ENCODE measurements around the gene TNNT2. TPM values are rescaled to one million over a fixed set of nuclear protein-coding genes. Genes with fewer than 3 reads are reported as not detected.

The TNNT2 gene
- total RNA-seq, 1 donor from 2014 or later: not detected

- intact Hi-C loops (cut with micrococcal nuclease): no loop called here
These were observed 41.6 kb downstream of the TNNT2 start for GRCh38 chr1:201335901-201336300.

GRCh38 chr1:201335174-201335870, 42.2 kb downstream of the TNNT2 start:
- intact Hi-C loops (cut with micrococcal nuclease): no loop called here

DNA sequence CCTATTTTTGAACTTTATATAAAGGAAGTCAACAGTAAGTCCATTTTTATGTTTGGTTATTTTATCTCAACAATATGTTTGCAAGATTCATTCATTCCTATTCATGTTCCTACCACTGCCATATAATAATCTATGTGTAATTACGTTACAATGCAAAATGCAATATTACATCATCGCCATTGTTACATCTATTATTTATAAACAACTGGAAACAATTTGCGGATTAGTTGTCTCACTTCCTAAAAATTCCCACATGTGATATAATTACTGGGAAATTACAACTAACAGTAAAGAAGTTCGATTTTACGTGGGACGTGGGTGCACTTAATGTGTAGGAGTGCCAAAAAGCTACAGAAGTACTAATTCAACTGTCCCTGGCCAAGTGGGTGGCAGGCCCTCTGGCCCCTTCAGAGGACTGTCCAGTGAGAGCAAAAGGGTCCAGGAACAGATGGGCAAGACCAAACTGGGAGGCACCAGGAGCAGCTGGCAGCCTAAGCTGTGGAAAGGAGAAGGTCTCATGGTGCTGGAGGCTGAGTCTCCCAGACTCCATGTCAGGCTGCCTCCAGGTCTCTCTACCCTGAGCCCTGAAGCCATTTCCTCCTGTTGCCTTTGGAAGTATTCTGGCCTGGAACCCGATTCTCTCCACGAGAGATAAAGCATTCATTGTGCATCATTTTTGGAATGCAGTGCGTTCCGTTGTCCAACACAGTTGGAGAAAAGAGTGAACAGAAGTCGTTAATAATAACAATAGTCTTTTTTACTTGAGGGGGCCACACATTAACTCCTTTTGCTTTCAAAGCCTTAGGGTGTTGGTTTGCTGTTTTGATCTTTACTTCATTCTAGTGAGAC, 42.9 kb downstream of the TNNT2 start:
- intact Hi-C loops (cut with micrococcal nuclease): no loop called here

DNA sequence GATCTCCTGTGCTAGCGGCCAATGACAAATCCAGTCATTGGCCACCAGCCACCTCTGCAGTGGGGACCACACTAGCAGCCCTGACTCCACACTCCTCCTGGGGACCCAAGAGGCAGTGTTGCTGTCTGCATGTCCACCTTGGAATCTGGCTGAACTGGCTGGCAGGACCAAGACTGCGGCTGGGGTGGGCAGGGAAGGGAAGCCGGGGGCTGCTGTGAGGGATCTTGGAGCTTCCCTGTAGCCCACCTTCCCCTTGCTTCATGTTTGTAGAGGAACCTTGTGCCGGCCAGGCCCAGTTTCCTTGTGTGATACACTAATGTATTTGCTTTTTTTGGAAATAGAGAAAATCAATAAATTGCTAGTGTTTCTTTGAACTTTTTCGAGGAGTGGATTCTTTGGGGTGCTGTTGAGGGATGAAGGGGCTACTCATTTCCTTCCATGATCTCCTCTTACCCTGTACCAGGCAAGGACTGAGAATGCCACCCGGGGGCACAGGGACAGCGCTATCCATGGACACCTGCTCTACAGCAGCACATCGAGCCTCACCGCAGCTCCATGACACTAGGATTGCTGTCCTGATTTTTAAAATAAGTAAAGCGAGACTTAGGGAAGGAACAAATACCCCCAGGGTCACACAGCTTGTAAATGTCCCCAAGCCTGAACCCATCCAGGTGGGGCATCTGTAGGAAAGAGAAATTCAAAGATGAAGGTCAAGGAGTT, 44.7 kb downstream of the TNNT2 start:
- intact Hi-C loops (cut with micrococcal nuclease): no loop called here

DNA sequence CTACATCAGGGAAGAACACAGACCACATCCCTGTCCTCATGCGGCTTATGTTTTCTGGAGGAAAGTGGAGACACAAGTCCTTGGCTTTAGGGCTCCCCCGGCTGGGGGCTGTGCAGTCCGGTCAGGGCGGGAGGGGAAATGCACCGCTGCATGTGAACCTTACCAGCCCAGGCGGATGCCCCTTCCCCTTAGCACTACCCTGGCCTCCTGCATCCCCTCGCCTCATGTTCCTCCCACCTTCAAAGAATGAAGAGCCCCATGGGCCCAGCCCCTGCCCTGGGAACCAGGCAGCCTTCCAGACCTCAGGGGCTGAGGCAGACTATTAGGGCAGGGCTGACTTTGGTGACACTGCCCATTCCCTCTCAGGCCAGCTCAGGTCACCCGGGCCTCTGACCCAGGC, 45.5 kb downstream of the TNNT2 start:
- intact Hi-C loops (cut with micrococcal nuclease): no loop called here

- intact Hi-C loops (cut with micrococcal nuclease): no loop called here
These were observed 46.3 kb downstream of the TNNT2 start for GRCh38 chr1:201331166-201331565.

DNA sequence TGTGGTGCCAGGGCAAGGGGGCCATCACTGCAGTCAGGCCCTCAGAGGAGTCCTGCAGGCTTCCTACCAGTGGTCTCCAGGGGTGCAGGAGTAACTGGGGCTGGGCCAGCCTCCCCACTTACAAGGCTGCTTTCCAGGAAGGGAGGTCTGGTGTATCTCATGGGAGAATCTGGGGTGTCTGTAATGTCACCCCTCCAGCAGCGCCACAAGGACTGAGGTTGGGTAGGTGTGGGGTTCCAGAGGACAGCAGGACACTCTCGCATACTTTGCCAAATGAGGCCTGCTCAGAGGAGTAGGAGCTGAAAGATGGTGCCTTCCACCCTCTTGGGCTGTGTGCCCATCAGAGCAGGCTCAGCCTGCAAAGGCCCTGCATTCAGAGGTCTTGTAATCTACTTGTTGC, 46.9 kb downstream of the TNNT2 start:
- intact Hi-C loops (cut with micrococcal nuclease): no loop called here

DNA sequence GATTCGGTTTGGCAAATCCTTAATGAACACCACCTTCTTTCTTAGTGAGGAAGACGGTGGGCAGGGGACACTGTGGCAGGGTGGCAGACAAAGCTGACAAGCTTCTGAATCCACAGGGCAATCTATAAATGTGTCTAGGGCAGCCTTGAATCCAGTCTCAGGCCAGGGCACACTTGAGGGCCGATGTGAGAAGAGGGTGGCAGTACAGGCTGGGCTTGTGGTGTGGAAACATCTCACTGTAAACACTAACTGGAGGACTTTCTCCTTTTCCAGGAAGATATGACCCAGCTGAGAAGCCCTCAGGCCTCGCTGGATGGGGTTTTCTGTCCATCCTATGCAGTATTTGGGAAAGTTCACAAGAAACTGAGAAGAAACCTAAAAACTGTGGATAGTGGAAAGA, 47.7 kb downstream of the TNNT2 start:
- intact Hi-C loops (cut with micrococcal nuclease): no loop called here

- intact Hi-C loops (cut with micrococcal nuclease): no loop called here
These were observed 48.2 kb downstream of the TNNT2 start for GRCh38 chr1:201329286-201329685.

- intact Hi-C loops (cut with micrococcal nuclease): no loop called here
These were observed 48.9 kb downstream of the TNNT2 start for GRCh38 chr1:201328576-201328975.

DNA sequence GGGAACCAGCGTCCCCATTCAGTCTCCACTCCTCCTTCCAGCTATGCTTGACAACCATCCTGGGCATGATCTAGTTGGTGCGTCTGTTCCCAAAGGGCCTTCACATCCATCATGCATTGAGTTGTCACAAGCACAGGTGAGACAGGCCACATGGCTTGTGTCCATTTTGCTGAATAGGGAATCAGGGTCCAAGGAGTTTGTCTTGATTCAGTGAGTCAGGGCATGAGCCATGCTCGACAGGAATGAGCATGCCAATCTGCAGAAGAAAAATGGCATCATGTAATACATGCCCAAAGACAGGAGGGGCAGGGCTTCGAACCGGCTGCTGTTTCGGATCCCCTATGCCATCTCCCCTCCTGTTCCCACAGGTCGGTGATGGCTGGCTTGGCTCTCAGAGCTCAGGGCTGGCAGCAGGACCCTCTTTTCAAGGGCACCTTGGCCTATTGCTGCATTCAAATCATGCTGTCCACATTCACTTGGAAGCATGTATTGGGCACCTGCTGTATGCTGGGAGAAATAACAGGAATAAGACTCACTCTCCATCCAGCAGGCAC, 49.7 kb downstream of the TNNT2 start:
- intact Hi-C loops (cut with micrococcal nuclease): no loop called here

DNA sequence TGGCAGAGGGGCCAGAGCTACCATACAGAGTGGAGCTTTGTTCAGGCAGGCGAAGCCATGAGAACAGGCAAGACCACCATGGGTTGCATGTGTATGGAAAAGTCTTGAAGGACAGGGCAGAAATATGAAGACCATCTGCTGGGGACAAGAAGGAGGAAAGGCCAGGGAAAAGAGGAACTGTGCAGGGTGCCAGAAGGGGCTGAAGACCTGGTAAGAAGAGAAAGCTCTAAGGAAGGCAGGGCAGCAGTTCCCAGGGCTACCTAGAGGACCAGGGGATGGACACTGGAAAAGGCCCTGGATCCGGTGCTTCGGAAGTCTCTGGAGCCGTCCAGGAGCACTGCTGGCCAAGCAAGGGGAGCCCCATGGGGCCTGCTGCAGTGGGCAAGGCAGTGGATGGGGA, 50.8 kb downstream of the TNNT2 start:
- intact Hi-C loops (cut with micrococcal nuclease): no loop called here

DNA sequence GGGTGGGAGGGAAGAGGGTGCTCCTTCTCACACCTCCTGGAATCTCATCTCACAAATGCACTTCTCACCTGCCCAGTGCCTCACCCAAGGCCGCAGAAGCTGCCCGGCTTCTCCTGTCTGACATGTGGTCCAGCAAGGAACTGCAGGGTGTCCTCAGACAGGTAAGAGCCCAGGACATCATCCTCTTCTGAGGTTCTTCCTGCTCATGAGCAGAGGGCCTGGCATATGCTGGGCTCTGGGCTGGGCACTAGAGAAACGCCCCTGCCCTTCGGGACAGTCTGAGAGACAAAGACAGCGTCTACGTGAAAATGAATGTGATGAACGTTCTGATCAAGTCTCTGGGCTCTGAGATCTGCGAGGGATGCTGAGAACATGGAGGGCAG, 51.8 kb downstream of the TNNT2 start:
- intact Hi-C loops (cut with micrococcal nuclease): no loop called here

DNA sequence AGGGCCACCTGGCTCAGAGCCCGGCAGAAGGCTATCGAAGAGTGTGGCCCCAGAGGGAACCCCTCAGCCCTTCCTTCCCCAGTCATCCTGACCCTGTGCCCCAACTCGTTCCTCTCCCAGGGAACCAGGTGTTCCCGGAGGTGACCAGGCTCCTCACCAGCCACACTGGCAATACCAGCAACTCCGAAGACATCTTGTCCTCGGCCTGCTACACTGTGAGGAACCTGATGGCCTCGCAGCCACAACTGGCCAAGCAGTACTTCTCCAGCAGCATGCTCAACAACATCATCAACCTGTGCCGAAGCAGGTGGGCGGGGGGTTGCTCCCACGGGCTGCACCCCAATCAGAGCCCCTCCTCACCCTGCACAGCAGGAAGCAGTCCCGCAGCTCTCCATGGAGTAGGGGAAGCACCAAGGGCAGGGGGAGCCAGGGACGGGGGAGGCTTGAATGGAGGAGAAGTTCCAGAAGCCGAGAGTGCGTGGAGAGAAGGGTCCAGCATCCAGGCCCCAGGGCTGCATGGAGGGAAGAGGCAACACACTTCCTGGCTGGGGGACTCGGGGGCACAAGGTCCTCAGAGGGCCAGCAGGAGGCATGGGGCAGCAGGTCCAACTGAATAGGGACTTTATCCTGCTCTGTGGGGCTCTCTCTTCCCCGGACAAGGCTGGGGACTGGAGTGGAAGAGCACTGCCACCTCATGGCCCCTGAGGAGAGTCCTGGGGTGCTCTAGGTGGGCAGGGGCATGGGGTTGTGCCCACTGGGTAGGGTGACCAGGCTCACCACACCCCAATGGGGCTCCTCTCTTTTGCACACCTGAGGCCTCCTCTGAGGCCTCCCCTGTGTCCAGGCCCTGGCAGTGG, 52.4 kb downstream of the TNNT2 start:
- intact Hi-C loops (cut with micrococcal nuclease): no loop called here

DNA sequence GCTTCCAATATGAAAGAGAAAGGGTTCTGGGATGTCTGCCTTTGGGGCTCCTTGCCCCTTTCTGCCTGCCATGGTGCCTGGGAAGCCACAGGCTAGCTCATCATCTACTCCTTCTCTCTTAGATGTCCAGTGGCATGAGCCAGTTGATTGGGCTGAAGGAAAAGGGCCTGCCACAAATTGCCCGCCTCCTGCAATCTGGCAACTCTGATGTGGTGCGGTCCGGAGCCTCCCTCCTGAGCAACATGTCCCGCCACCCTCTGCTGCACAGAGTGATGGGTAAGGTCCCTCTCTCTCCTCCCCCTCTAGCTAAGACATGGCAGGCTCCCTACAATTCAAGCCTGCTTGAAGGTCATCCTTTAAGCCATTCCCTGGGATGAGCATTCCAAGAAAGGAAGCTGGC, 53.2 kb downstream of the TNNT2 start:
- intact Hi-C loops (cut with micrococcal nuclease): no loop called here

DNA sequence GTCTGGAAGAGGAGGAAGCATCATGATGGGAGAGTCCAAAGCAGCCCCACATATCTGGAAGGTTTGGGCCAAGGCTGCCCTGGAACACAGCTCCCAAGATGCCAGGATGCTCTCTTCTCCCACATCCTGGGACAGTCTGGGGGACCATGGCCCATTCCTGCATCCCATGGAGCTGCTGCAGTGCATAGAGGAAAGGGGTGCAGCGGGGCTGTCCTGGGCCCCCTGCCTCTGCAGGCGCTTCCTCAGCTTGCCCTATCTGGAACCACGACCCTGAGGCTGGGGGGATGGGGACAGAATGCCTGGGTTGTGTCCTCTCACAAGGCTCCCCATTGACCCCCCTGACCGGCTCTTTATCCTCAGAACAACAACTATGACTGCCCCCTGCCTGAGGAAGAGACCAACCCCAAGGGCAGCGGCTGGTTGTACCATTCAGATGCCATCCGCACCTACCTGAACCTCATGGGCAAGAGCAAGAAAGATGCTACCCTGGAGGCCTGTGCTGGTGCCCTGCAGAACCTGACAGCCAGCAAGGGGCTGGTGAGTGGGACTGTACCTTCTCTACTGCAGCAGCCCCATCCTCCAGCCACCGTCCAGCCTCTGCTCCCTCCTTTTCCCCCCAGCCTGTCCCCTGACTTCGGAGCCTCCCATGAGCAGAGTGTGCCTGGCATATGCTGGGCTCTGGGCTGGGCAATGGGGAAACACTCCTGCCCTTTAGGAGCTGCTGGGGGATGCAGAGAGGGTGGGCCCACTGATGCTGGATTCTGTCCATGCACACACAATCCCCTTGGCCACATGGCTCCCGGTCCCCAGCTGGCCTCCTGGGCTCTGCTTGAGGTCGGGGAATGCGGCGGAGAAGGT, 54.6 kb downstream of the TNNT2 start:
- intact Hi-C loops (cut with micrococcal nuclease): no loop called here

- intact Hi-C loops (cut with micrococcal nuclease): no loop called here
These were observed 55.6 kb downstream of the TNNT2 start for GRCh38 chr1:201321826-201322390.

- intact Hi-C loops (cut with micrococcal nuclease): no loop called here
These were observed 57.2 kb downstream of the TNNT2 start for GRCh38 chr1:201320168-201320788.

DNA sequence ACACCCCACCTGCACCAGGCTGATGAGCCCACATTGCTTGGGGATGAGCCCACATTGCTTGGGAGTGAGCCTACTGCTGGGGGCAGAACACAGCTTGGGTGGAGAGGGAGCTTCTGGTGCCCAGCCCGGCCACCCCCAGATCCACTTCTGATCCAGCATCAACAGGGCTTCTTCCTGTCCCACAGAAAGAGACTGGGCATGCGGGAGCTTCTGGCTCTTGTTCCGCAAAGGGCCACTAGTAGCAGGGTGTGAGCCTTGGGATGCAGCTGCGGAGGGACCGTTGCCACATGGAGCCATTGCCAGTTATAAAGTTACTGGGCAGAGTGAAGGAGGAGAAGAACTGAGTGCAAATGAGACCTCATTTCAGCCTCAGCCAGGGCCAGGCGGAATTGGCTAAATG, 57.8 kb downstream of the TNNT2 start:
- intact Hi-C loops (cut with micrococcal nuclease): no loop called here
